Right lobe of liver (tissue), 4 donors: ENCODE measurements around the gene CLSTN2.

Experiments used
- CTCF ChIP-seq, 4 donors: fragments of 200-600 bp in 3 of 4; fragments of 450-650 bp in 1 of 4; IDR thresholded peaks; one replicate each; pipeline versions ENCODE4 v1.5.1 to v1.8.0; 2016 to 2022; ENCODE audit warnings: antibody characterized with exemption in 4 of 4, mild to moderate bottlenecking in 2 of 4
- POLR2A ChIP-seq: fragments of 450-650 bp; IDR thresholded peaks from one replicate; pipeline ENCODE4 v1.6.1; 2017; ENCODE audit warnings: antibody characterized with exemption, mild to moderate bottlenecking
- donor health status: DM: no; HTN: no; CAD: no.
- donor health status: DM: no; HTN: no; CAD: no.
- donor health status: DM: no; HTN: yes; CAD: no.

DNA sequence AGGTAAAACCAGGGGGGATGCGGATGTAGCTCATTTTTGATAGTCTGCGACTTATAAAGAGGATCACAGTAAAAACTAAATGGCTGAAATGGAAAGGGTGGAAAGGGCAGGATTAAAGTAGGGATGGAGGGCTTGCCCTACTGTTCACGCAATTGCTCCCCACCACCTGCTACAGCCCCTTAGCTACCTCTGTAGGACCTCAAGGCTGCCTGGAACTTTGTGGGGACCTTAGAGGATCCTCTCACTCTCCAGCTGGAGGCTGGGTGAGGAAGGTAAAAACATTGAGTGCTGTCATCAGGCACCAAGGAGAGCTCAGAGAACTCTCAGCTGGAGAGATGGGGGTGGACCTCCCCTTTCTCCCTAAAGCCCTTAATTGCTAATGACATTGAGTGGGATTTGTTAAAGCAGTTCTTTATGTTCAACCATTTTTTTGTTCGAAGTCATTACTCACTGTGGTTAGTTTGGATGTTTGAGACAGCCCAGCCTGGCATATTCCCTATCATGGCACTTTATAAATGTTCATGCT lies 213.0 kb downstream of the CLSTN2 start:
- no peak for TF ChIP-seq CTCF (IDR thresholded peaks at IDR 0.05)
- TF ChIP-seq POLR2A, result no peak
